HepG2 (cell line): Measurements from ENCODE around the gene GLG1. TPM values are rescaled to one million over a fixed set of nuclear protein-coding genes. Genes with fewer than 3 reads are reported as not detected.

ENCODE experiments used
- ATAC-seq: fragments of 200-7000 bp; cut with Tn5 transposase; 3 replicates; pipeline ENCODE4 v1.9.1; 2020; ENCODE audit warnings: mild to moderate bottlenecking, moderate library complexity
- BruUV-seq: library from RNA; stranded (reverse); fragments of 400-500 nt; replicated peaks from 2 replicates; lab custom pipeline; 2021; lab: Mats Ljungman, UMichigan
- CTCF ChIA-PET: fragments of 300-600 bp; formaldehyde crosslinking; extraction: SDS; loops from one replicate; lab custom pipeline; 2021; ENCODE audit warnings: low total read pairs, inconsistent platforms, low intra/inter-chr PET ratio; lab: Yijun Ruan, JAX
- POLR2A ChIA-PET: fragments of 350-600 bp; sonication (Branson Sonifier 250); formaldehyde crosslinking; loops from one replicate; lab custom pipeline; 2020; ENCODE audit warnings: antibody characterized with exemption, inconsistent platforms; lab: Yijun Ruan, JAX
- DNase-seq: peaks from one replicate; pipeline ENCODE4 v3.0.0-alpha.2; 2015; ENCODE audit warnings: low spot score
- FAIRE-seq: peaks from 3 replicates; lab custom pipeline; 2011; peaks lifted over from hg19 to GRCh38; lab: Jason Lieb, UNC
- H2AFZ ChIP-seq: one replicate; pipeline ENCODE4 v1.6.1; 2011; ENCODE audit warnings: low read length, inconsistent platforms
- H3K27ac ChIP-seq: fragments of 300-600 bp; 3 replicates; pipeline ENCODE4 v1.8.0; 2011; ENCODE audit warnings: mixed run types, mild to moderate bottlenecking, mixed read lengths, low read length, inconsistent platforms; ENCODE audit not compliant: insufficient read depth; ENCODE audit errors: extremely low read length
- H3K27me3 ChIP-seq, 2 experiments: fragments of 200-600 bp in 1 of 2; 2 replicates in 1 of 2; 3 replicates in 1 of 2; pipeline versions ENCODE4 v1.6.0 to v1.8.0; 2011; ENCODE audit warnings: low read length in 2 of 2, mild to moderate bottlenecking in 2 of 2, moderate library complexity in 2 of 2, inconsistent platforms in 1 of 2; ENCODE audit not compliant: insufficient read depth in 2 of 2, control insufficient read depth in 1 of 2
- H3K36me3 ChIP-seq, 2 experiments: fragments of 200-600 bp in 1 of 2; replicated peaks in 1 of 2; 2 replicates in 1 of 2; 3 replicates in 1 of 2; pipeline versions ENCODE4 v1.5.1 to v1.8.0; 2011; ENCODE audit warnings: low read length in 2 of 2, inconsistent platforms in 1 of 2; ENCODE audit not compliant: insufficient read depth in 2 of 2, control insufficient read depth in 1 of 2
- H3K4me1 ChIP-seq: 2 replicates; pipeline ENCODE4 v1.5.1; 2012; ENCODE audit warnings: low read length, inconsistent platforms; ENCODE audit not compliant: insufficient read depth
- H3K4me2 ChIP-seq: 2 replicates; pipeline ENCODE4 v1.6.0; 2011; ENCODE audit warnings: low read depth, low read length, inconsistent platforms
- H3K4me3 ChIP-seq, 3 experiments: fragments of 200-600 bp in 1 of 3; sonication (generic), shearing (Covaris generic) in 1 of 3; replicated peaks in 1 of 3; 2 replicates each; pipeline ENCODE4 v1.5.1; 2011 to 2016; ENCODE audit warnings: low read length in 3 of 3, inconsistent platforms in 2 of 3, low read depth in 2 of 3, mild to moderate bottlenecking in 2 of 3, control low read depth in 1 of 3, mixed read lengths in 1 of 3; ENCODE audit not compliant: insufficient read depth in 1 of 3
- H3K79me2 ChIP-seq: one replicate; pipeline ENCODE4 v1.6.1; 2011; ENCODE audit warnings: low read length, inconsistent platforms; ENCODE audit not compliant: insufficient read depth
- H3K9ac ChIP-seq: 2 replicates; pipeline ENCODE4 v1.6.0; 2011; ENCODE audit warnings: mild to moderate bottlenecking, low read depth, low read length, inconsistent platforms; ENCODE audit not compliant: insufficient read depth
- H3K9me3 ChIP-seq: 2 replicates; pipeline ENCODE4 v1.5.1; 2012; ENCODE audit warnings: mild to moderate bottlenecking, low read length
- H4K20me1 ChIP-seq: 2 replicates; pipeline ENCODE4 v1.6.0; 2011; ENCODE audit warnings: inconsistent platforms, mild to moderate bottlenecking, low read length, moderate library complexity; ENCODE audit not compliant: insufficient read depth
- AHR ChIP-seq: IDR thresholded peaks from 2 replicates; pipeline ENCODE4 v1.6.1; 2018; ENCODE audit warnings: missing genetic modification reagents, missing compliant biosample characterization
- ATF1 ChIP-seq: IDR thresholded peaks from 2 replicates; pipeline ENCODE4 v1.6.1; 2016; ENCODE audit warnings: mild to moderate bottlenecking, control low read depth
- CHD4 ChIP-seq: fragments of 200-600 bp; sonication (generic); IDR thresholded peaks from 2 replicates; pipeline ENCODE4 v1.7.0; 2017; ENCODE audit warnings: mild to moderate bottlenecking, low read length, borderline replicate concordance
- GMEB2 ChIP-seq: IDR thresholded peaks from 2 replicates; pipeline ENCODE4 v1.6.1; 2016; ENCODE audit warnings: missing biosample characterization, missing genetic modification reagents, low read depth
- MATR3 ChIP-seq: sonication (generic); formaldehyde crosslinking; IDR thresholded peaks from 2 replicates; pipeline ENCODE4 v1.4.0; 2020; ENCODE audit warnings: missing genetic modification reagents
- MBD4 ChIP-seq: IDR thresholded peaks from 2 replicates; pipeline ENCODE4 v1.6.1; 2012; ENCODE audit warnings: low read length, inconsistent platforms, borderline replicate concordance
- MEIS1 ChIP-seq: sonication (generic); formaldehyde crosslinking; IDR thresholded peaks from 2 replicates; pipeline ENCODE4 v1.9.0; 2021; ENCODE audit warnings: mild to moderate bottlenecking, missing genetic modification reagents, moderate library complexity, borderline replicate concordance
- NFRKB ChIP-seq: fragments of 450-650 bp; IDR thresholded peaks from 2 replicates; pipeline ENCODE4 v1.6.1; 2017
- PHF21A ChIP-seq: sonication (generic); formaldehyde crosslinking; IDR thresholded peaks from 2 replicates; pipeline ENCODE4 v1.5.0; 2020; ENCODE audit warnings: mild to moderate bottlenecking, missing genetic modification reagents
- SUZ12 ChIP-seq: fragments of 150-350 bp; IDR thresholded peaks from 2 replicates; pipeline ENCODE4 v1.6.1; 2014; ENCODE audit warnings: low read depth, low read length
- ZNF713 ChIP-seq: sonication (generic); formaldehyde crosslinking; IDR thresholded peaks from 2 replicates; pipeline ENCODE4 v1.4.0; 2020; ENCODE audit warnings: mild to moderate bottlenecking, missing genetic modification reagents
- WGBS: methylation state at CpG from one replicate; pipeline ENCODE4 v1.1.6; 2017; ENCODE audit warnings: low lambda C conversion rate; 5-methylcytosine and 5-hydroxymethylcytosine counted together
- in situ Hi-C: cut with HindIII; loops from 2 replicates; pipeline ENCODE4 v1.10.0; 2017; ENCODE audit warnings: low pct_unique_long_range_greater_than_20kb; ENCODE audit not compliant: extremely low pct_ligation_motif_present
- intact Hi-C: fragments of 100-400 bp; cut with micrococcal nuclease; formaldehyde crosslinking; loops from one replicate; pipeline ENCODE4 v1.10.0; 2022; ENCODE audit not compliant: unreplicated experiment
- polyA plus RNA-seq, 8 experiments: library from polyadenylated mRNA; depleted of rRNA in 3 of 8; stranded (reverse) in 7 of 8; unstranded in 1 of 8; fragments of >200 nt; fragmentation: Illumina TruSeq in 4 of 8; extraction: Trizol in 4 of 8; gene quantifications; 2 replicates each; pipeline versions ENCODE4 v1.2.1 to v1.2.3, GENCODE V29; 2011 to 2016; ENCODE audit warnings: low read depth in 4 of 8, missing spikeins in 1 of 8, mixed read lengths in 1 of 8; ENCODE audit not compliant: insufficient read depth in 1 of 8
- total RNA-seq, 5 experiments: library from RNA; depleted of rRNA; stranded (reverse); fragments of >200 nt; fragmentation: Illumina TruSeq; extraction: Trizol; gene quantifications; 2 replicates each; pipeline ENCODE4 v1.2.3, GENCODE V29; 2016; ENCODE audit warnings: low read depth in 1 of 5
- TF ChIP-seq, protein P1 (sequence below): sonication (generic); formaldehyde crosslinking; IDR thresholded peaks from 2 replicates; pipeline ENCODE4 v1.5.1; 2020; ENCODE audit warnings: mild to moderate bottlenecking, missing genetic modification reagents, borderline replicate concordance
- TF ChIP-seq, protein P2 (sequence below): sonication (generic); formaldehyde crosslinking; IDR thresholded peaks from 2 replicates; pipeline ENCODE4 v1.9.0; 2022; ENCODE audit warnings: low read depth, missing genetic modification reagents

GLG1 gene
- total and polyA plus RNA-seq, 2 of the 13 experiments (the other 11 are each of a cell fraction or from before 2014, with no cell fraction given) = 87.7 to 141 TPM

GRCh38 chr16:74625500-74626350, 18.8 kb upstream of the GLG1 start:
- no peaks in the 10 kb centered on the region for H3K27me3 ChIP-seq
- peaks cover 1% of the 10 kb centered on the region for H3K79me2 ChIP-seq
- intact Hi-C loops (no loop called here), in situ Hi-C loops (loop anchor here (10.0 kb wide), 1 partner anchor 311 kb away; no protein-coding TSS in a partner anchor)
- H4K20me1 ChIP-seq = peaks cover 3% of the 10 kb centered on the region; the same call in 1 of the 2 replicates
- no TSS peak for BruUV-seq
- H3K4me1 ChIP-seq = no peaks in the 10 kb centered on the region
- no peak for DNase-seq
- no peak overlapping the region for H3K4me2 ChIP-seq
- FAIRE-seq = no peak
- CTCF ChIA-PET = no interaction called here
- 95% methylated on average over 14 of the region's 14 CpGs for WGBS
- H3K4me3 ChIP-seq = no peak overlapping the region
- peaks cover 42 to 96% of the 10 kb centered on the region in 2 experiments for H3K36me3 ChIP-seq
- ATAC-seq = no peak
- H3K9me3 ChIP-seq = no peaks in the 10 kb centered on the region
- H3K27ac ChIP-seq = no peak overlapping the region
- POLR2A ChIA-PET = interaction anchor here (1.3 kb wide), 1 partner anchor 19 kb away, joined by 4 read pairs; the partner anchor contains the start of gene GLG1
- H2AFZ ChIP-seq = no peak overlapping the region
- H3K9ac ChIP-seq = no peak overlapping the region
- no peak for TF ChIP-seq ZNF713 (CRISPR knock-in tag)
- no peak for TF ChIP-seq ATF1 (CRISPR knock-in tag)
- no peak for TF ChIP-seq SUZ12
- TF ChIP-seq GMEB2 (CRISPR knock-in tag) = no peak
- no peak for TF ChIP-seq NFRKB
- no peak for TF ChIP-seq CHD4
- TF ChIP-seq MATR3 (CRISPR knock-in tag) = no peak
- TF ChIP-seq MEIS1 (CRISPR knock-in tag) = no peak
- TF ChIP-seq, protein P1, sequence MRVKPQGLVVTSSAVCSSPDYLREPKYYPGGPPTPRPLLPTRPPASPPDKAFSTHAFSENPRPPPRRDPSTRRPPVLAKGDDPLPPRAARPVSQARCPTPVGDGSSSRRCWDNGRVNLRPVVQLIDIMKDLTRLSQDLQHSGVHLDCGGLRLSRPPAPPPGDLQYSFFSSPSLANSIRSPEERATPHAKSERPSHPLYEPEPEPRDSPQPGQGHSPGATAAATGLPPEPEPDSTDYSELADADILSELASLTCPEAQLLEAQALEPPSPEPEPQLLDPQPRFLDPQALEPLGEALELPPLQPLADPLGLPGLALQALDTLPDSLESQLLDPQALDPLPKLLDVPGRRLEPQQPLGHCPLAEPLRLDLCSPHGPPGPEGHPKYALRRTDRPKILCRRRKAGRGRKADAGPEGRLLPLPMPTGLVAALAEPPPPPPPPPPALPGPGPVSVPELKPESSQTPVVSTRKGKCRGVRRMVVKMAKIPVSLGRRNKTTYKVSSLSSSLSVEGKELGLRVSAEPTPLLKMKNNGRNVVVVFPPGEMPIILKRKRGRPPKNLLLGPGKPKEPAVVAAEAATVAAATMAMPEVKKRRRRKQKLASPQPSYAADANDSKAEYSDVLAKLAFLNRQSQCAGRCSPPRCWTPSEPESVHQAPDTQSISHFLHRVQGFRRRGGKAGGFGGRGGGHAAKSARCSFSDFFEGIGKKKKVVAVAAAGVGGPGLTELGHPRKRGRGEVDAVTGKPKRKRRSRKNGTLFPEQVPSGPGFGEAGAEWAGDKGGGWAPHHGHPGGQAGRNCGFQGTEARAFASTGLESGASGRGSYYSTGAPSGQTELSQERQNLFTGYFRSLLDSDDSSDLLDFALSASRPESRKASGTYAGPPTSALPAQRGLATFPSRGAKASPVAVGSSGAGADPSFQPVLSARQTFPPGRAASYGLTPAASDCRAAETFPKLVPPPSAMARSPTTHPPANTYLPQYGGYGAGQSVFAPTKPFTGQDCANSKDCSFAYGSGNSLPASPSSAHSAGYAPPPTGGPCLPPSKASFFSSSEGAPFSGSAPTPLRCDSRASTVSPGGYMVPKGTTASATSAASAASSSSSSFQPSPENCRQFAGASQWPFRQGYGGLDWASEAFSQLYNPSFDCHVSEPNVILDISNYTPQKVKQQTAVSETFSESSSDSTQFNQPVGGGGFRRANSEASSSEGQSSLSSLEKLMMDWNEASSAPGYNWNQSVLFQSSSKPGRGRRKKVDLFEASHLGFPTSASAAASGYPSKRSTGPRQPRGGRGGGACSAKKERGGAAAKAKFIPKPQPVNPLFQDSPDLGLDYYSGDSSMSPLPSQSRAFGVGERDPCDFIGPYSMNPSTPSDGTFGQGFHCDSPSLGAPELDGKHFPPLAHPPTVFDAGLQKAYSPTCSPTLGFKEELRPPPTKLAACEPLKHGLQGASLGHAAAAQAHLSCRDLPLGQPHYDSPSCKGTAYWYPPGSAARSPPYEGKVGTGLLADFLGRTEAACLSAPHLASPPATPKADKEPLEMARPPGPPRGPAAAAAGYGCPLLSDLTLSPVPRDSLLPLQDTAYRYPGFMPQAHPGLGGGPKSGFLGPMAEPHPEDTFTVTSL = no peak
- TF ChIP-seq PHF21A (CRISPR knock-in tag) = no peak
- no peak for TF ChIP-seq AHR (CRISPR knock-in tag)
- no peak for TF ChIP-seq MBD4
- TF ChIP-seq, protein P2, sequence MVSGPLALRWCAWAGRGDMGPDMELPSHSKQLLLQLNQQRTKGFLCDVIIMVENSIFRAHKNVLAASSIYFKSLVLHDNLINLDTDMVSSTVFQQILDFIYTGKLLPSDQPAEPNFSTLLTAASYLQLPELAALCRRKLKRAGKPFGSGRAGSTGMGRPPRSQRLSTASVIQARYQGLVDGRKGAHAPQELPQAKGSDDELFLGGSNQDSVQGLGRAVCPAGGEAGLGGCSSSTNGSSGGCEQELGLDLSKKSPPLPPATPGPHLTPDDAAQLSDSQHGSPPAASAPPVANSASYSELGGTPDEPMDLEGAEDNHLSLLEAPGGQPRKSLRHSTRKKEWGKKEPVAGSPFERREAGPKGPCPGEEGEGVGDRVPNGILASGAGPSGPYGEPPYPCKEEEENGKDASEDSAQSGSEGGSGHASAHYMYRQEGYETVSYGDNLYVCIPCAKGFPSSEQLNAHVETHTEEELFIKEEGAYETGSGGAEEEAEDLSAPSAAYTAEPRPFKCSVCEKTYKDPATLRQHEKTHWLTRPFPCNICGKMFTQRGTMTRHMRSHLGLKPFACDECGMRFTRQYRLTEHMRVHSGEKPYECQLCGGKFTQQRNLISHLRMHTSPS (CRISPR knock-in tag) = no peak
